Large intestine (tissue), 3 donors: ENCODE results near the gene TXNDC12. TPM values are rescaled to one million over a fixed set of nuclear protein-coding genes. Genes with fewer than 3 reads are reported as not detected.

Source experiments
- DNase-seq, 2 donors: peaks; one replicate each; pipeline versions ENCODE4 v3.0.0 to v3.0.0-alpha.2; 2013
- H3K27ac ChIP-seq: one replicate; pipeline ENCODE4 v1.5.1; 2013; ENCODE audit warnings: low read length
- H3K27me3 ChIP-seq: 2 replicates; pipeline ENCODE4 v1.6.1; 2013; ENCODE audit warnings: low read length; ENCODE audit not compliant: control insufficient read depth, insufficient read depth
- H3K36me3 ChIP-seq: 2 replicates; pipeline ENCODE4 v1.6.1; 2013; ENCODE audit warnings: low read length; ENCODE audit not compliant: control insufficient read depth, insufficient read depth
- H3K4me1 ChIP-seq: one replicate; pipeline ENCODE4 v1.6.1; 2013; ENCODE audit warnings: low read length; ENCODE audit not compliant: control insufficient read depth, insufficient read depth
- H3K4me3 ChIP-seq: one replicate; pipeline ENCODE4 v1.5.1; 2013; ENCODE audit warnings: low read length
- H3K9me3 ChIP-seq: one replicate; pipeline ENCODE4 v1.6.1; 2013; ENCODE audit warnings: mild to moderate bottlenecking, low read depth, low read length, moderate library complexity; ENCODE audit not compliant: control insufficient read depth
- WGBS: methylation state at CpG from one replicate; pipeline ENCODE4 v1.1.5; 2013; ENCODE audit warnings: low lambda C conversion rate; ENCODE audit not compliant: insufficient coverage; 5-methylcytosine and 5-hydroxymethylcytosine counted together
- polyA plus RNA-seq: library from polyadenylated mRNA; unstranded; fragments of 120-200 nt; gene quantifications from one replicate; pipeline ENCODE4 v1.2.1, GENCODE V29; 2013

The TXNDC12 gene
- polyA plus RNA-seq, 1 donor = 39.9 TPM

- Histone ChIP-seq H3K4me1 (no peaks in the 10 kb centered on the region), H3K36me3 (no peaks in the 10 kb centered on the region), H3K9me3 (no peaks in the 10 kb centered on the region), H3K4me3 (no peak overlapping the region), H3K27ac (no peak overlapping the region), H3K27me3 (no peaks in the 10 kb centered on the region)
- WGBS = 79% methylated on average over 3 of the region's 12 CpGs
- DNase-seq = no peak
Measured at GRCh38 chr1:51976846-51977602, 78.0 kb downstream of the TXNDC12 start.

DNA sequence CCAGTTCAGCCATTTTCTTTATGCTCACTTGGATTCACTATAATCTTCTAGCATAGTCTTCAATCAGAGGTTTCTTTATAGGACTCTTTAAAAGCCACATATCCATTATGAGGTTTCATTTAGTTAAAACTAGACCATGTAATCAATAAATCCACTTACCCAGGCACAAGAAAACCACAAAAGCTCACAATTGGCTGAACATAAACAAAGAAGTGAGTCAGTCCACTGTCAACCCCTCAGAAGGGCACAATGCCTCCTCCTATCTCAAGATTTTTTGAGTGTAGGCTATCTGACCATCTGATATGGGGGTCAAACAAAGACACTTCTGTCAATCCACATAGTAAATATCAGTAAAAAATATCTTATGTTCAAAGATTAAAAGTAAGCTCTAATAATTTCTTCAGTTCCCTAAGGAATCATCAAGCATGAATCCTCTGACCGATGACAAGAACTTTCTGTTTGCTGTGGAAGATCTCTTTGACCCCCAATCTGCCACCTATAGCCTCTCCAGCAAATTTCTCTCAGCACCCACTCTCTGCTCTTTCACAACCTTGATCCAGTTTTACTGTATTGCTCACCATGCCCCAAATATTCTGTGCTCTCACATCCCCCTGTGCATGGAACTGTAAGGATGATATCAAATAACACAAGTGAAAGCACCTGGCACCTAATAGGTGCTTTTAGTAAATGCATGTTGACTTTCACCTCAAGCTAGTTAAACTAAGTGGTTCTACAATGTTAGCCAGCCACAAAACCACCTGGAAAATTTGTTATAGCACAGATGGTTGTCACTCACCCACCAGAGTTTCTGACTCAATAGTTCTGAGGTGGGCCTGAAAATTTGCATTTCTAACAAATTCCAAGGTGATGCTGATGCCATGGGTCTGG, 81.2 kb downstream of the TXNDC12 start:
- Histone ChIP-seq H3K4me1 (peaks cover 14% of the 10 kb centered on the region), H3K27me3 (no peaks in the 10 kb centered on the region), H3K9me3 (no peaks in the 10 kb centered on the region), H3K4me3 (no peak overlapping the region), H3K27ac (no peak overlapping the region), H3K36me3 (no peaks in the 10 kb centered on the region)
- WGBS = no CpG with 5 or more reads among the region's 1 CpG
- no peak for DNase-seq

Other genes starting within 250 kb of the TXNDC12 start
- gene NRDC, start 176.5 kb downstream of the TXNDC12 start, polyA plus RNA-seq = 97.3 TPM
- 4.1 TPM for gene RAB3B, start 64.5 kb downstream of the TXNDC12 start, polyA plus RNA-seq
- gene KTI12, start 21.4 kb downstream of the TXNDC12 start, polyA plus RNA-seq = 7.4 TPM
- 39.6 TPM for gene BTF3L4, start 1.1 kb upstream of the TXNDC12 start, polyA plus RNA-seq
- 14.5 TPM for gene ZFYVE9, start 86.9 kb upstream of the TXNDC12 start, polyA plus RNA-seq